ENCODE results near the gene SPATA46.
"Not testable (repeated sequence)": the region's sequence is repeated elsewhere in the genome, so short reads cannot be mapped to it uniquely, and the experiment has no call there.

Gene SPATA46

DNA sequence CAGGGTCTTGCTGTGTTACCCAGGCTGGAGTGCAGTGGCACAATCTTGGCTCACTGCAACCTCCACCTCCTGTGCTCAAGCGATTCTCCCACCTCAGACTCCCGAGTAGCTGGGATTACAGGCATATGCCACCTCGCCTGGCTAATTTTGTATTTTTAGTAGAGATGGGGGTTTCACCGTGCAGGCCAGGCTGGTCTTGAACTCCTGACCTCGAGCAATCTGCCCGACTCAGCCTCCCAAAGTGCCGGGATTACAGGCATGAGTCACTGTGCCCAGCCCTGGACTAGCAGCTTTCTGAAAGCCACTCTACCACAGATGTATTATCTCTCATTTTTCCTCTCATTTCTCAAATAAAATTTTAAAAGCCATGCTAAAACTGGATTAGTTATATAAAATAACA, 41.9 kb upstream of the SPATA46 start:
- H3K4me2 ChIP-seq (ENCODE audit: low read length); H3K18ac ChIP-seq (ENCODE audit: low read length); H3K27me3 ChIP-seq (ENCODE audit: insufficient read depth, low read length, poor library complexity); H3K9ac ChIP-seq (ENCODE audit: low read length); H3K4me1 ChIP-seq (ENCODE audit: control insufficient read depth, low read depth, low read length); H3K36me3 ChIP-seq (ENCODE audit: control insufficient read depth, insufficient read depth, low read length); DNase-seq; H3K56ac ChIP-seq (ENCODE audit: low read length); H4K5ac ChIP-seq (ENCODE audit: low read length); H3K79me1 ChIP-seq (ENCODE audit: low read length); H3K23ac ChIP-seq (ENCODE audit: low read length); H2BK120ac ChIP-seq (ENCODE audit: low read depth, low read length); H4K8ac ChIP-seq (ENCODE audit: low read depth, low read length); H2AK5ac ChIP-seq (ENCODE audit: low read length); H3K4me3 ChIP-seq (ENCODE audit: low read length); H3K27ac ChIP-seq (ENCODE audit: low read depth, low read length); H2BK15ac ChIP-seq (replicated peaks; ENCODE audit: low read depth); H2BK5ac ChIP-seq (ENCODE audit: low read length); H3K4ac ChIP-seq (ENCODE audit: low read depth, low read length); H3K79me2 ChIP-seq (ENCODE audit: control insufficient read depth, insufficient read depth, low read length): not testable (repeated sequence)
- WGBS (ENCODE audit: extremely low coverage, insufficient coverage, low lambda C conversion rate) = no CpG with 5 or more reads among the region's 7 CpGs

DNA sequence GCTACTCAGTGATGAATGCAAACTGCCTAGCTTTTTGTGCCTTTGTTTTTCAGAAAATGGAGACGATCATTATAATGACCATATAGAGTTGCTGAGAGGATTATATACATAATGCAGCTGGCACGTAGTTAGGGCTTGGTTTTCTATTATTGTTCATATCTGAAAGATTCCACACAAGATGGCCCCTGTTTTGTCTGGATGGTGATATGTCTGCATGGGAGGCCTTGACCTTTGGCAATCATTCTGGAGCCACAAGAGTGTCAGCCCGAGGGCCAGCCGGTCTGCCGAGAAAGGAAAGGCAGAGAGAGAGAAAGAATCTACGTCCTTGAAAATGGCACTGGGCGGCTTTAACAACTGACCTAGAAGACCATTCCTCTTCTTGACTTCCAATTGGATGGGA, 41.0 kb upstream of the SPATA46 start:
- no peaks in the 10 kb centered on the region for H3K27me3 ChIP-seq (ENCODE audit: insufficient read depth, low read length, poor library complexity)

DNA sequence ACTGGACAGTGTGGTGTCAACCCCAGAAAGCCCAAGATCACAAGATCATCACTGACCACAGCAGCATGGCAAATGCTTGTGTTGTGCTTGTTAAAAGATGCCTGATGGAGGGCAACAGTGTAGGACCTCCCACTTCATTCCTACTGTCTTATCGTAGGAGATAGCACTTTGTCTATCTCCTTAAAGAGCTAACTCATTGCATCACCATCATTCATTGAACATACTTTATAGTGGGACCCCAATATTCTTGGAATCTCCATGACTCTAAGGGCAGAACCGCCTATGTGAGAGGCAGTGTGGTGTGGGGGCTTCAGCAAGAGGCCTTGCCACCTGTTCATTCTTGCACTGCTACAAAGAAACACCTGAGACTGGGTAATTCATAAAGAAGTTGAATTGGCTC, 40.3 kb upstream of the SPATA46 start:
- Histone ChIP-seq H3K23ac (ENCODE audit: low read length) (no peak overlapping the region), H4K8ac (ENCODE audit: low read depth, low read length) (no peak overlapping the region), H4K5ac (ENCODE audit: low read length) (no peak overlapping the region), H3K4me3 (ENCODE audit: low read length) (no peak overlapping the region), H3K4me2 (ENCODE audit: low read length) (no peak overlapping the region), H3K79me1 (ENCODE audit: low read length) (no peaks in the 10 kb centered on the region), H3K27me3 (ENCODE audit: insufficient read depth, low read length, poor library complexity) (no peaks in the 10 kb centered on the region), H3K4ac (ENCODE audit: low read depth, low read length) (no peak overlapping the region), H2BK5ac (ENCODE audit: low read length) (no peak overlapping the region), H3K9ac (ENCODE audit: low read length) (no peak overlapping the region), H3K56ac (ENCODE audit: low read length) (no peak overlapping the region), H3K36me3 (ENCODE audit: control insufficient read depth, insufficient read depth, low read length) (no peaks in the 10 kb centered on the region), H2BK15ac (replicated peaks; ENCODE audit: low read depth) (no peak overlapping the region), H3K27ac (ENCODE audit: low read depth, low read length) (no peak overlapping the region), H3K79me2 (ENCODE audit: control insufficient read depth, insufficient read depth, low read length) (no peaks in the 10 kb centered on the region), H3K4me1 (ENCODE audit: control insufficient read depth, low read depth, low read length) (peaks cover under 1% of the 10 kb centered on the region), H3K18ac (ENCODE audit: low read length) (no peak overlapping the region), H2AK5ac (ENCODE audit: low read length) (no peak overlapping the region), H2BK120ac (ENCODE audit: low read depth, low read length) (no peak overlapping the region)
- no peak for DNase-seq
- no CpG with 5 or more reads among the region's 2 CpGs for WGBS (ENCODE audit: extremely low coverage, insufficient coverage, low lambda C conversion rate)

More for the DNA sequence above, 41.0 kb upstream of the SPATA46 start:
- no peaks in the 10 kb centered on the region for H3K79me1 ChIP-seq (ENCODE audit: low read length)
- H2BK5ac ChIP-seq (ENCODE audit: low read length) = no peak overlapping the region
- WGBS (ENCODE audit: extremely low coverage, insufficient coverage, low lambda C conversion rate) = no CpG with 5 or more reads among the region's 7 CpGs
- H3K27ac ChIP-seq (ENCODE audit: low read depth, low read length) = no peak overlapping the region
- H2AK5ac ChIP-seq (ENCODE audit: low read length) = no peak overlapping the region
- no peak overlapping the region for H4K8ac ChIP-seq (ENCODE audit: low read depth, low read length)
- no peak overlapping the region for H3K4ac ChIP-seq (ENCODE audit: low read depth, low read length)
- H3K23ac ChIP-seq (ENCODE audit: low read length) = no peak overlapping the region
- no peak overlapping the region for H3K4me2 ChIP-seq (ENCODE audit: low read length)
- no peak overlapping the region for H4K5ac ChIP-seq (ENCODE audit: low read length)
- no peak overlapping the region for H3K9ac ChIP-seq (ENCODE audit: low read length)
- no peak overlapping the region for H3K18ac ChIP-seq (ENCODE audit: low read length)
- no peaks in the 10 kb centered on the region for H3K79me2 ChIP-seq (ENCODE audit: control insufficient read depth, insufficient read depth, low read length)
- no peak overlapping the region for H3K4me3 ChIP-seq (ENCODE audit: low read length)
- H3K56ac ChIP-seq (ENCODE audit: low read length) = no peak overlapping the region
- H3K4me1 ChIP-seq (ENCODE audit: control insufficient read depth, low read depth, low read length) = no peaks in the 10 kb centered on the region
- H3K36me3 ChIP-seq (ENCODE audit: control insufficient read depth, insufficient read depth, low read length) = no peaks in the 10 kb centered on the region
- H2BK15ac ChIP-seq (replicated peaks; ENCODE audit: low read depth) = no peak overlapping the region
- H2BK120ac ChIP-seq (ENCODE audit: low read depth, low read length) = no peak overlapping the region
- no peak for DNase-seq

GRCh38 chr1:162416215-162416614, 39.6 kb upstream of the SPATA46 start:
- Histone ChIP-seq H3K27ac (ENCODE audit: low read depth, low read length) (no peak overlapping the region), H3K18ac (ENCODE audit: low read length) (no peak overlapping the region), H4K8ac (ENCODE audit: low read depth, low read length) (no peak overlapping the region), H3K36me3 (ENCODE audit: control insufficient read depth, insufficient read depth, low read length) (no peaks in the 10 kb centered on the region), H3K4me1 (ENCODE audit: control insufficient read depth, low read depth, low read length) (peaks cover 2% of the 10 kb centered on the region), H3K4me2 (ENCODE audit: low read length) (no peak overlapping the region), H3K23ac (ENCODE audit: low read length) (no peak overlapping the region), H2AK5ac (ENCODE audit: low read length) (no peak overlapping the region), H3K79me1 (ENCODE audit: low read length) (no peaks in the 10 kb centered on the region), H3K4me3 (ENCODE audit: low read length) (no peak overlapping the region), H3K9ac (ENCODE audit: low read length) (no peak overlapping the region), H4K5ac (ENCODE audit: low read length) (no peak overlapping the region), H2BK5ac (ENCODE audit: low read length) (no peak overlapping the region), H3K27me3 (ENCODE audit: insufficient read depth, low read length, poor library complexity) (no peaks in the 10 kb centered on the region), H2BK120ac (ENCODE audit: low read depth, low read length) (no peak overlapping the region), H3K4ac (ENCODE audit: low read depth, low read length) (no peak overlapping the region), H3K79me2 (ENCODE audit: control insufficient read depth, insufficient read depth, low read length) (no peaks in the 10 kb centered on the region), H3K56ac (ENCODE audit: low read length) (no peak overlapping the region), H2BK15ac (replicated peaks; ENCODE audit: low read depth) (no peak overlapping the region)
- DNase-seq = no peak

- Histone ChIP-seq H3K4ac (ENCODE audit: low read depth, low read length) (no peak within 1 kb of the TSS), H3K79me1 (ENCODE audit: low read length) (no peaks in the 10 kb centered on the region), H3K9ac (ENCODE audit: low read length) (no peak within 1 kb of the TSS), H3K36me3 (ENCODE audit: control insufficient read depth, insufficient read depth, low read length) (no peaks in the 10 kb centered on the region), H3K4me3 (ENCODE audit: low read length) (no peak within 1 kb of the TSS), H3K79me2 (ENCODE audit: control insufficient read depth, insufficient read depth, low read length) (no peaks in the 10 kb centered on the region), H2AK5ac (ENCODE audit: low read length) (no peak within 1 kb of the TSS), H3K4me2 (ENCODE audit: low read length) (no peak within 1 kb of the TSS), H4K5ac (ENCODE audit: low read length) (no peak within 1 kb of the TSS), H3K27ac (ENCODE audit: low read depth, low read length) (no peak within 1 kb of the TSS), H3K56ac (ENCODE audit: low read length) (no peak within 1 kb of the TSS), H2BK5ac (ENCODE audit: low read length) (no peak within 1 kb of the TSS), H3K23ac (ENCODE audit: low read length) (no peak within 1 kb of the TSS), H3K27me3 (ENCODE audit: insufficient read depth, low read length, poor library complexity) (no peaks in the 10 kb centered on the region), H2BK15ac (replicated peaks; ENCODE audit: low read depth) (no peak within 1 kb of the TSS), H3K18ac (ENCODE audit: low read length) (no peak within 1 kb of the TSS), H2BK120ac (ENCODE audit: low read depth, low read length) (no peak within 1 kb of the TSS), H4K8ac (ENCODE audit: low read depth, low read length) (no peak within 1 kb of the TSS), H3K4me1 (ENCODE audit: control insufficient read depth, low read depth, low read length) (peaks cover 2% of the 10 kb centered on the region)
- DNase-seq = peak; percentile 34
- no CpG with 5 or more reads among the region's 3 CpGs for WGBS (ENCODE audit: extremely low coverage, insufficient coverage, low lambda C conversion rate)
Measured at GRCh38 chr1:162412002-162412401, 35.3 kb upstream of the SPATA46 start, which contains the start of gene SH2D1B. Gene SH2D1B (minus strand): TSS chr1:162412136. CDS start chr1:162412016, 120 bp downstream.

DNA sequence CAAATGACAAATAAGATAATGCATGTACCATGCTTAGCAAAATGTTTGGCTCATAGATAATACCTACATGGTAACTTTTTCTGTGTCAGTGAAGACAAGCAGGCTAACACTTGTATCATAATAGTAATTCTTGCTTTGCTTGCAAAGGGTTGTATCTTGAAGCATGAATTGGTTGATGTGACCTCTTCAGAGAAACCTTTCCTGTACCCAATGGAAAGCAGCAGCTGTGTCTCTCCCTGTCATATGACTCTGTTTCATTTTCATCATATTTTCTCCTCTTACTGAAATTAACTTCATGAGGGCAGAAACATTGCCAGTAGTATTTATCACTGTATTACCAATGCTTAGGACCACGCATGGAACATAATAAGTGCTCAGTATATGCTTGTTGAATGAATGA, 30.9 kb upstream of the SPATA46 start:
- no peaks in the 10 kb centered on the region for H3K79me2 ChIP-seq (ENCODE audit: control insufficient read depth, insufficient read depth, low read length)
- DNase-seq = no peak
- H3K27me3 ChIP-seq (ENCODE audit: insufficient read depth, low read length, poor library complexity) = no peaks in the 10 kb centered on the region
- H3K4me1 ChIP-seq (ENCODE audit: control insufficient read depth, low read depth, low read length) = peaks cover 2% of the 10 kb centered on the region
- H3K36me3 ChIP-seq (ENCODE audit: control insufficient read depth, insufficient read depth, low read length) = no peaks in the 10 kb centered on the region
- H3K9ac ChIP-seq (ENCODE audit: low read length) = no peak overlapping the region
- no peak overlapping the region for H3K4me3 ChIP-seq (ENCODE audit: low read length)
- no peak overlapping the region for H3K56ac ChIP-seq (ENCODE audit: low read length)
- H2BK15ac ChIP-seq (replicated peaks; ENCODE audit: low read depth) = no peak overlapping the region
- no peaks in the 10 kb centered on the region for H3K79me1 ChIP-seq (ENCODE audit: low read length)
- no CpG with 5 or more reads among the region's 1 CpG for WGBS (ENCODE audit: extremely low coverage, insufficient coverage, low lambda C conversion rate)
- no peak overlapping the region for H3K4ac ChIP-seq (ENCODE audit: low read depth, low read length)
- no peak overlapping the region for H3K27ac ChIP-seq (ENCODE audit: low read depth, low read length)
- H3K4me2 ChIP-seq (ENCODE audit: low read length) = no peak overlapping the region
- H4K8ac ChIP-seq (ENCODE audit: low read depth, low read length) = no peak overlapping the region
- H3K18ac ChIP-seq (ENCODE audit: low read length) = no peak overlapping the region
- H2AK5ac ChIP-seq (ENCODE audit: low read length) = no peak overlapping the region
- no peak overlapping the region for H3K23ac ChIP-seq (ENCODE audit: low read length)
- no peak overlapping the region for H2BK120ac ChIP-seq (ENCODE audit: low read depth, low read length)
- no peak overlapping the region for H2BK5ac ChIP-seq (ENCODE audit: low read length)
- no peak overlapping the region for H4K5ac ChIP-seq (ENCODE audit: low read length)

Measured in mesendoderm (in vitro differentiated cells).